Activated CD4-positive, CD25-positive, alpha-beta regulatory T cell treated with anti-CD3 and anti-CD28 coated beads, Interleukin-2, amount 50 U/mL, for 72 hours (primary cell): ENCODE data around the gene FGFR4.

ENCODE experiments used
- DNase-seq: peaks from one replicate; pipeline ENCODE4 v3.0.0; 2021

Gene FGFR4

DNA sequence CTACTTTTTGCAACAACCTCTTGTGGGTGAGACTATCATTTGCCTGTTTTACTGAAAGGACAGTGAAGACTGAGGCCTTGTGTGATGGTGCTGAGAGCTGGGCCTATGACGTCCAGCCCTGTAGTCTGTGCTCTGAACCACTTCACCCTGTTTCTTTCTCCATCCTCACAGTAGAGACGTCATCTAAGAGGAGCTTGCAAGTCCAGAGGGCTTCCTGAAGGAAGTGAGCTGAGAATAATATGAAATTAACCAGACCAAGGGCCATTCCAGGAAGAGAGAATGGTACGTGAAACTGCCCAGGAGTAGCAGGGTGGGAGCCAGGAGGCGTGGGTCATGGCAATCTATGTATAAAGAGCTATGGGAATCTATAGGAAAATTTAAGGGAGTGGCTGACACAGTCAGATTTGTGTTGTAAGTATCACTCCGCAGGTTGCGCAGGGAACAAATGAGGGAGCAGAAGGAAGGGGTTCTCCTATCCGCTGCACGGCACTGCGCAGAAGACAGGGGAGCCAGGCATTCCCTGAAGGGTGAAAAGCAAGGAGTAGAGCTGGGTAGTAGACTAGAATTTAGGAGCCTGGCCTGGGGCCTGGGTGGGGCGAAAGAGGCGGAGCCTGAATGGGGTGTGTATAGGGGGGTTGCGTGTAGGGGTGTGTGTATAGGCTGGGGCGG lies 596 bp upstream of the FGFR4 start:
- DNase-seq, result no peak

DNA sequence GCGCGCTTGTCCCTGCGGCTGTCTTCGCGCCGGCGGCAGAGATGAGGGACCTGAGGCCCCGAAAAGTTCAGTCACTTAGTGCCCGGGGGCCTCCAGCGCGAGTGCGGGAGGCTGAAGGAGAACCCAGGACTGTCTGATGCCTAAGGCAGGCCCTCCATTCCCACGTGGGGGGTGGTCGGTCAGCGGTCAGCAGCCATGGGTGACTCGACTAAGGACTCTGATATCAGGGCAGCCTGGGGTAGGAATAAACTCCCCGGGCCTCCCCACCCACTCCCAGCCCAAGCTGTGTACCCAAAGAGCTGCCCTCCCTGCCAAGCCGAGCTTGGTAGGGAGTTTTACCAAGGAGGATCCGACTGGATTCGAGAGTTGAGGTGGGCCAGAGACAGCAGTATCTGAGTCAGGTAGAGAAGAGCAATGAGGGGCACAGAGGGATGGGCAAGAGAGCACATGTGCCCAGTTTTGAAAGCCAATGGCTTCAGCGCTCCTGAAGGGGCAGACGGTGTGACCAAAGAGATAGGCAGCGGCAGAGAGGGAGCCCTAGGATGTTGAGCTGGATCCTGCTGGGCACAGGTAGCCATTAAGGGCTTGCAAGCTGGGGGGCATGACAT lies 787 bp downstream of the FGFR4 start:
- DNase-seq, result no peak

DNA sequence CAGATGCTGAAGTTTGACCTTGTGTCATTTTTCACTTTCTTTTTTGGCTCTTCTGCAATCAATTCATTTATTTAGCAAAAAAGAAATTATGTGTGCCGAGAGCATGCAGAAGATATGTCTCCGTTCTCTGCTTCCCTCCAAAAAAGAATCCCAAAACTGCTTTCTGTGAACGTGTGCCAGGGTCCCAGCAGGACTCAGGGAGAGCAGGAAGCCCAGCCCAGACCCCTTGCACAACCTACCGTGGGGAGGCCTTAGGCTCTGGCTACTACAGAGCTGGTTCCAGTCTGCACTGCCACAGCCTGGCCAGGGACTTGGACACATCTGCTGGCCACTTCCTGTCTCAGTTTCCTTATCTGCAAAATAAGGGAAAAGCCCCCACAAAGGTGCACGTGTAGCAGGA lies 2.4 kb downstream of the FGFR4 start:
- DNase-seq, result no peak

DNA sequence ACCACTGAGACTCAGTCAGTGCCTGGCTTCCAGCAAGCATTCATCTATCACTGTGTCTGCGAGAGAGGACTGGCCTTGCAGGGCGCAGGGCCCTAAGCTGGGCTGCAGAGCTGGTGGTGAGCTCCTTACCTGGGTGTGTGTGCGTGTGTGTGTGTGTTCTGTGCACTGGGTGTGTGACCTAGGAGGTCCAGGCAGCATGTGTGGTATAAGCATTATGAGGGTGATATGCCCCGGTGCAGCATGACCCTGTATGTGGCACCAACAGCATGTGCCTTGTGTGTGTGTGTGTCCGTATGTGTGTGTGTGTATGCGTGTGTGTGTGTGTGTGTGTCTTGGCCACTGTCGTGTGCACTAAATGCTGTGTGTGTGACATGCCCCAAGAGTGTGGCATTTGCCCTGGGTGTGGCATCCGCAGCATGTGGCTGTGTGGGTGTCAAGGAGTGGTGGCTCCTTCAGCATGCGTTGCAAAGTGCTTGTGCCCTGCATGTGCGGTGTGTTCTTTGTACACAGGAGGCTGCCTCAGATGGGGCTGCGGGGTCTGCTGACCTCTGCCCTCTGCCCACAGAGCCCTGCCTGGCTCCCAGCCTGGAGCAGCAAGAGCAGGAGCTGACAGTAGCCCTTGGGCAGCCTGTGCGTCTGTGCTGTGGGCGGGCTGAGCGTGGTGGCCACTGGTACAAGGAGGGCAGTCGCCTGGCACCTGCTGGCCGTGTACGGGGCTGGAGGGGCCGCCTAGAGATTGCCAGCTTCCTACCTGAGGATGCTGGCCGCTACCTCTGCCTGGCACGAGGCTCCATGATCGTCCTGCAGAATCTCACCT lies 3.3 kb downstream of the FGFR4 start:
- no peak for DNase-seq

DNA sequence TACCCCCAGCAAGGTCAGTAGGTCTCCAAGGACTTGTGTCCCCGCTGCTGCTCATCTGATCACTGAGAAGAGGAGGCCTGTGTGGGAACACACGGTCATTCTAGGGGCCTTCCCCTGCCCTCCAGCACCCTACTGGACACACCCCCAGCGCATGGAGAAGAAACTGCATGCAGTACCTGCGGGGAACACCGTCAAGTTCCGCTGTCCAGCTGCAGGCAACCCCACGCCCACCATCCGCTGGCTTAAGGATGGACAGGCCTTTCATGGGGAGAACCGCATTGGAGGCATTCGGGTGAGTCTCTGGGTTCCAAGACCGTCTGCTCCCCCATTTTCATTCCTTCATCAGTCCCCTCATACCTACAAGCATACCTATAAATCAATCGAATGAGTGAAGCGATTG lies 4.1 kb downstream of the FGFR4 start:
- DNase-seq, result no peak

DNA sequence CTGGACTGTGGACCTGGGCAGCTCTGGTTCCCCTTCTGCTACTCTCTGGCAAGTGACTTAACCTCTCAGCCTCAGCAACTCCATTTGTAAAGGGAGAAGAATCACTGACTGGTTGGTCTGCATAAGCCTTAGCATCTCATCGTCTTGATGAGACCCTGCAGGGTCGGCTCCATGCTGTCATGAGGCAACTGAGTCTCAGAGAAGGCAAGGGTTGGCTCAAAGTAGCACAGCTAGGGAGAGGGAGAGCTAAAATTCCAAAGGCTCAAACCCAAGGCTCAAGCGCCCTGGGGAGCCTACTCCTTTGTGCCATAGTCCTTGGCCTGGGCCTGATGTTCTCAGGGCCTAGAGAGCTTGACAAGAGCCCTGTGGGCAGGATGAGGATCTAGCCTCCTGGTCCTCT lies 4.5 kb downstream of the FGFR4 start:
- DNase-seq, result no peak

DNA sequence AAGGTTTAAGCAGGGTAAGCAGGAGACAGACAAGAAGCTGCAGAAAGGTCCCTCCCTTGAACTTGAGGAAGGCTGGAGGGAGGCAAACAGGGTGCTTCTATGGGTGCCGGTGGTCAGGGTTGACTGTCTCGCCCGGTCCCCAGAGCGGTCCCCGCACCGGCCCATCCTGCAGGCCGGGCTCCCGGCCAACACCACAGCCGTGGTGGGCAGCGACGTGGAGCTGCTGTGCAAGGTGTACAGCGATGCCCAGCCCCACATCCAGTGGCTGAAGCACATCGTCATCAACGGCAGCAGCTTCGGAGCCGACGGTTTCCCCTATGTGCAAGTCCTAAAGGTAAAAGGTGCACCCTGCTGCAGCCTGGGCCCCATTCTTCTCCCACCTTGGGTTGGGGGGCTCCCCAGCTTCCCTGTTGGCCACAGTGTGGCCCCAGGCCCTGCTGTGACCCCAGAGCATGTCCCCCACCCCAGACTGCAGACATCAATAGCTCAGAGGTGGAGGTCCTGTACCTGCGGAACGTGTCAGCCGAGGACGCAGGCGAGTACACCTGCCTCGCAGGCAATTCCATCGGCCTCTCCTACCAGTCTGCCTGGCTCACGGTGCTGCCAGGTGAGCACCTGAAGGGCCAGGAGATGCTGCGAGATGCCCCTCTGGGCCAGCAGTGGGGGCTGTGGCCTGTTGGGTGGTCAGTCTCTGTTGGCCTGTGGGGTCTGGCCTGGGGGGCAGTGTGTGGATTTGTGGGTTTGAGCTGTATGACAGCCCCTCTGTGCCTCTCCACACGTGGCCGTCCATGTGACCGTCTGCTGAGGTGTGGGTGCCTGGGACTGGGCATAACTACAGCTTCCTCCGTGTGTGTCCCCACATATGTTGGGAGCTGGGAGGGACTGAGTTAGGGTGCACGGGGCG lies 5.7 kb downstream of the FGFR4 start:
- DNase-seq, result no peak

DNA sequence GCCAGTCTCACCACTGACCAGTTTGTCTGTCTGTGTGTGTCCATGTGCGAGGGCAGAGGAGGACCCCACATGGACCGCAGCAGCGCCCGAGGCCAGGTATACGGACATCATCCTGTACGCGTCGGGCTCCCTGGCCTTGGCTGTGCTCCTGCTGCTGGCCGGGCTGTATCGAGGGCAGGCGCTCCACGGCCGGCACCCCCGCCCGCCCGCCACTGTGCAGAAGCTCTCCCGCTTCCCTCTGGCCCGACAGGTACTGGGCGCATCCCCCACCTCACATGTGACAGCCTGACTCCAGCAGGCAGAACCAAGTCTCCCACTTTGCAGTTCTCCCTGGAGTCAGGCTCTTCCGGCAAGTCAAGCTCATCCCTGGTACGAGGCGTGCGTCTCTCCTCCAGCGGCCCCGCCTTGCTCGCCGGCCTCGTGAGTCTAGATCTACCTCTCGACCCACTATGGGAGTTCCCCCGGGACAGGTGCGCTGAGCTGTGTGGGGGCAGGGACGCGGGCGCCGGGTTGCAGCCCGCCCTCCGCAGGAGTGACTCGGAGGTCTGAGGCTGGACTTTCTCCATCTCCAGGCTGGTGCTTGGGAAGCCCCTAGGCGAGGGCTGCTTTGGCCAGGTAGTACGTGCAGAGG lies 6.5 kb downstream of the FGFR4 start:
- no peak for DNase-seq

DNA sequence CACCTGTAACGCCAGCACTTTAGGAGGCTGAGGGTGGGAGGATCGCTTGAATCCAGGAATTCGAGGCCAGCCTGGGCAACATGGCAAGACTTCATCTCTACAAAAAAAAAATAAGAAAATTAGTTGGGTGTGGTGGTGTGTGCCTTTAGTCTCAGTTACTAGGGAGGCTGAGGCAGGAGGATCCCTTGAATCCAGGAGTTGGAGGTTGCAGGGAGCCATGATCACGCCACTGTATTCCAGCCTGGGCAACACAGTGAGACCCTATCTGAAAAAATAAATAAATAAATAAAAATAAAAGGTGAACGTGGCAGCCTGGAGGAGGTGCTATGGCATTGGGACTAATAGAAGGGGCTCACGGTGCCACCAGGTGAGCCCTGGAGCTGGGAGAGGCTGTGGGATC lies 7.1 kb downstream of the FGFR4 start:
- no peak for DNase-seq

DNA sequence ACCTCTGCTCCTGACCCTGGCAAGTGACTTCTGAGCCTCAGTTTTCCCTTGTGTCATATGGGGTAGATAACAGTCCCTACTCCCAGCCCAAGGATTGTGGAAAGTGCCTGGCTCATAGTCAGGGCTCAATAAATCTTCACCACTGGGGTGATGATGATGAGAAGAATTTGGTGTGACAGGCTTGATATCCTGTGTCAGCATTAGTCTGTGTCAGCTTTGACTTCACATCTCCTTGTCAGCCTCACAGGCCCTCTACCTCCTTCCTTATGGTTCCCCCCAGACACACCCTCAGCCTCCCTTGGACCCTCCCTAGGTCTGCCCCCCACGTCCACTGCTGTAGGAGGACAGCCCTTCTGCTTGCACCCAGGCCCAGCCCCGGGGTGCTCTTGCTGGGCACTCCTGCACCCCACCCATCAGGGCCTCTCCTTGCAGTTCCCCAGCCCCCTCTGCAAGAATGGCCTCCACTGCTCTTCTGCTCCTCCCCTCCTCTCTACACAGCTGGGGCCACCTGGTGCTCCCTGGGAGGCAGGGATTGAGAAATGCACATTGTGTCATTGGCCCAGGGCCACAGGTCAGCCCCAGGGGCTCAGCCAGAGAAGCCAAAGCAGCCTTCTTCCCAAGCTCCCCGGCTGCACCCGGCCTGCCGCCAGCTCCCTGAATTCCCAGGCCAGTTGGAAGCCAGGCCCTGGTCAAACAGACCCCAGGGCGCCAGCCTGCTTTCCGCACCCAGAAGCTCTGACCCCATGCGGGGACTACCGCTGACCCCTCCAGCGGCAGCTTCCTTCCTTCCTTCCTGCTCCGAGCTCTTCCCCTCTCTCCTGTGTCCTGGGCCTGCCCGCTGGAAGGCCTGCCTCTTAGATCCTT lies 7.7 kb downstream of the FGFR4 start:
- DNase-seq, result no peak

DNA sequence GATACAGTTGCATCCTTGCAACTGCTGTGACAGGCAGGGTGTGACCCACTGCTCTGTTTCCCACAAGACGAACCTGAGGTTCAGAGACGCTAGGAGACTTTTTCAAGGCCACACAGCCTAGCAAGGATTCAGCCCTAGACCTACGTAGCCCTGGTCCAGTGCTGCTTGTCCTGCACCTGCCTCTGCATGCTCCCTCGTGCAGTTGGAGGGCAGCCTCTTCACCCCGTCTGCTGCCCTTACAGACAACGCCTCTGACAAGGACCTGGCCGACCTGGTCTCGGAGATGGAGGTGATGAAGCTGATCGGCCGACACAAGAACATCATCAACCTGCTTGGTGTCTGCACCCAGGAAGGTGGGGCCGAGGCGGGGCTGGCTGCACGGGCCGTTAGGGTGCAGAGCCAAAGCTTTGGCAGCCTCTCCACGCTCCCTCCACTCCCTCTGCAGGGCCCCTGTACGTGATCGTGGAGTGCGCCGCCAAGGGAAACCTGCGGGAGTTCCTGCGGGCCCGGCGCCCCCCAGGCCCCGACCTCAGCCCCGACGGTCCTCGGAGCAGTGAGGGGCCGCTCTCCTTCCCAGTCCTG lies 8.5 kb downstream of the FGFR4 start:
- DNase-seq, result no peak

DNA sequence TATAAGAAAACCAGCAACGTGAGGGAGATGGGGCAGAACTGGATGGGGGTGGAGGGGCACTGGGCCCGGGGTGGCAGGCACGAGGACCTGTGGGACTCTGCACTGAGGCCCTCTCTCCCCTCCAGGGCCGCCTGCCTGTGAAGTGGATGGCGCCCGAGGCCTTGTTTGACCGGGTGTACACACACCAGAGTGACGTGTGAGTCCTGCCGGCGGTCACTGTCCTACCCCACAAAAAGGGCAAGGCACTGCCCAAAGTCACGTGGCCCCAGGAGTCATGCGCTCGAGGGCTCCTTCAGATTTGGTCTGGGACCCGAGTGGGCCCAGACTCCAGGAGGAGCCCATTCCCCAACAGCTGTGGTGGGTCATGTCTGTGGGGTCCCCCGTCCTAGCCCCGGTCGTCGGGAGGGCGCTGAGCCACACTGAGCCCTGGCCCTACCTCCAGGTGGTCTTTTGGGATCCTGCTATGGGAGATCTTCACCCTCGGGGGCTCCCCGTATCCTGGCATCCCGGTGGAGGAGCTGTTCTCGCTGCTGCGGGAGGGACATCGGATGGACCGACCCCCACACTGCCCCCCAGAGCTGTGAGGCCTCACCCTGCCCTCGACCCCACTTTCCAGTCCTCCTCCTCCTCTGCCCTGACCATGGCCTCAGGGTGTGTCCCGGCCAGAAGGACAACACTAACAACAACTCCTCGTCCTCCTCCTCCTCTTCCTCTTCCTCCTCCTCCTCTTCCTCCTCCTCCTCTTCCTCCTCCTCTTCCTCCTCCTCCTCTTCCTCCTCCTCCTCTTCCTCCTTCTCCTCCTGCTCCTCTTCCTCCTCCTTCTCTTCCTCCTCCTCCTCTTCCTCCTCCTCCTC lies 9.7 kb downstream of the FGFR4 start:
- no peak for DNase-seq

DNA sequence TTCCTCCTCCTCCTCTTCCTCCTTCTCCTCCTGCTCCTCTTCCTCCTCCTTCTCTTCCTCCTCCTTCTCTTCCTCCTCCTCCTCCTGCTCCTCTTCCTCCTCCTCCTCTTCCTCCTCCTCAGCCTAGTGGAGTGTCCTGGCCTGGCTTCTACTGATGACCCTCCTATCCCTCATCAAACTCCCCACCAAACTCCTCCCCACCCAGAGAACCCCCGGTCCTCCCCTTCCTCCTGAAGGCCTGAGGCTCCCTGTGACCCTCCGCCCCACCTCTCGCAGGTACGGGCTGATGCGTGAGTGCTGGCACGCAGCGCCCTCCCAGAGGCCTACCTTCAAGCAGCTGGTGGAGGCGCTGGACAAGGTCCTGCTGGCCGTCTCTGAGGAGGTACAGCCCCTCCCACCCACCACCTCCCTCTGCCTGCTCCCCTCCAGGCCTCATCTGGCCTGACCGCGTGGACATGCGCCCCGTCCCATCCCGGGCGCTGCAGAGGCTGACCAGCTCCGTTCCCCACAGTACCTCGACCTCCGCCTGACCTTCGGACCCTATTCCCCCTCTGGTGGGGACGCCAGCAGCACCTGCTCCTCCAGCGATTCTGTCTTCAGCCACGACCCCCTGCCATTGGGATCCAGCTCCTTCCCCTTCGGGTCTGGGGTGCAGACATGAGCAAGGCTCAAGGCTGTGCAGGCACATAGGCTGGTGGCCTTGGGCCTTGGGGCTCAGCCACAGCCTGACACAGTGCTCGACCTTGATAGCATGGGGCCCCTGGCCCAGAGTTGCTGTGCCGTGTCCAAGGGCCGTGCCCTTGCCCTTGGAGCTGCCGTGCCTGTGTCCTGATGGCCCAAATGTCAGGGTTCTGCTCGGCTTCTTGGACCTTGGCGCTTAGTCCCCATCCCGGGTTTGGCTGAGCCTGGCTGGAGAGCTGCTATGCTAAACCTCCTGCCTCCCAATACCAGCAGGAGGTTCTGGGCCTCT lies 10.6 kb downstream of the FGFR4 start:
- DNase-seq, result no peak

DNA sequence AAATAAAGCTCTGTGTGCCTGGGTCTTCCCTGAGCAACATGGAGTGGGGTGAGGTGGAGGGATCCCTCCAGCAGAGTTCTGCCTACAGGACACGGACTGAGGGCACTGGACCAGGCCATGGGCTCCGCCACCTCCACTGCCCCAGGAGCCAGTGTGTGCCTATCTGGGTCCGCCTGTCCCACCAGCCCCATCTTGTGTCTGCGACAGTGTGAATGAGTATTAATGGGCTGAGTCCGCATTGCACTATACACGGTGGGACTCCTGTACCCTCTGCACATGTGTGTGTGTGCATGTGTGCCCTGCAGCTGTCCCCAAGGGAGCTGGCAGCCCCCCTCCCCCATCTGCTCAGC lies 11.4 kb downstream of the FGFR4 start:
- DNase-seq, result no peak

DNA sequence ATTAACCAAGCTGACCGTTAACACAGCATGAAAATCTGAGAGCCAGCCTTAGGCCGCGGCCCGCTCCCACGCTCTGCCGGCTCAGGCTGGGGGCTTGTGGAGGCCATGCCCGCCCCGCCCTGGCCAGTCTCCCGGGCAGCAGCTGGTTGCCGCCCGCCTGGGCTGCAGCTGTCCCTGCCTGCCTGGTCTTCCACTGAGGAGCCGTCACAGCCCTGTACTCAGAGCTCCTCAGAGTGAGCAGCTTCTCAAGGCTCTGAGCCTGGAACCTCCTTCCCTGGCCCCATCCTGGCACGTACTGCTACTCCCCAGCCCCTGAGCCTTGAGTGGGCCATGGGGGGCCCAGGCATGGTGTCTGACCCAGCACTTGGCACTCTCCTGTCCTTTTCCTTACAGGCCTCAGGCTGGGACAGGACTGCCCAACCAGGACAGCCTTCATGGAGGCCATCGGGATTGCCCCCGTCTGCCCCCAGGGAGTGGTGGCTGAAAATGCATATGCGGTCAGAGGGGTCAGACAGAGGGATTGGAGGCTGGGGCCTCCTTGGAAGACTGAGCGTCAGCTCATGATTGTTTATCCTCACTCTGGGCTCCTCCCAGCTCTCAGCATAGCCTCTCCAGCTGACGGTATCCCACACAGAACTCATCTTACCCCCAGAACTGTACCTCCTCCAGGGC lies 11.9 kb downstream of the FGFR4 start:
- DNase-seq, result no peak

DNA sequence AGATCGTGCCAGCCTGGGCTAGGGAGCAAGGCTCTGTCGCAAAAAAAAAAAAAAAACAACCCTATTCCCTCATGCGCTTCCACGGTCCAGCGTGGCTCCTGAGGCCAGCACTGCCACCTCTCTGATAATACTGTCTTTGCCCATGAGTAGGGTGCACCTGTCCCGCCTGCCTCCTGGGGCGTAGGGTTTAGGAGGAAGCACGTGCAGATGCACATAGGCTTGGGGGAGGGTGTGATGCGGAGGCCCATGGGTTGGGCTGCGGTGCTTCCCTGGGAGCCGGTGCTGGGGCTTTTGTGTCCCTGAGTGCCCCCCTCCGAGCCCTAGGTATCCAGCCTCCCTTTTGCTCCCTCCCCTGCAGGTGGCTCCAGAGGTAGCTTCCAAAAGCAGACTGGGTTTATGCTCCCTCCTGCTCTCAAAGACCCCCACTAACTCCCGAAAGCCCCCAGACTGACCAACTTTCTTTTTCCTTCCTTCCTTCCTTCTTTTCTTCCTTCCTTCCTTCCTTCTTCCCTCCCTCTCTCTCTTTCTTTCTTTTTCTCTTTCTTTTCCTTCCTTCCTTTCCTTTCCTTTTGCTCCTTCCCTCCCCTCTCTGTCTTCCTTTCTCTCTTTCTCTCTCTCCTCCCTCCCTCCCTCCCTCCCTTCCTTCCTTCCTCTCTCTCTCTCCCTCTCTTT lies 12.8 kb downstream of the FGFR4 start:
- no peak for DNase-seq

DNA sequence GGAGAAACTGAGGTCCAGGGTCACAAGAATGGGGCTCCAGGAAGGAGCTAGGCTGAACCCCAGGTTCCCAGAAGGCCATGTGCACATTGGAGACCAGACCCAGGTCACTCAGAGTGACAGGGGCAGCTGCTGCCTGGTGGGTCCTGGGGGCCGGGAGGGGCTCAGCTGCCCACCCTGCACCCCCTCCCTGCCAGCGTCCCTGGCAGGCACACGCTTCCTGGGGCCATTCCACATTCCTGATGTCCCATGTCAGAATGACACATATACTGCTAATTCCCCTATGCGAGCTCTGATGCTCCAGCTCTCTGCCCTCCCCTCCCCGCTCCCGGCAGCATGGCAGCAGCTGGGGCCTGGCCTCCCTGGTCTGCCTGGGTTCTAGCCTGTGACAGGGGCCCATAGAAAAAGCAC lies 14.0 kb downstream of the FGFR4 start:
- DNase-seq, result no peak
